Nephron progenitor cell (in vitro differentiated cells): ENCODE measurements around the gene PPIP5K1.
A peak's percentile ranks its signal among the peaks of the same experiment; 100 is the strongest.

Source experiments
- DNase-seq: peaks from one replicate; pipeline ENCODE4 v3.0.0; 2021
- H3K27ac Mint-ChIP-seq: 2 replicates; pipeline ENCODE4 v1.8.0; 2021; ENCODE audit warnings: mild to moderate bottlenecking, moderate library complexity, mixed read lengths
- H3K27me3 Mint-ChIP-seq: 2 replicates; pipeline ENCODE4 v1.8.0; 2021; ENCODE audit warnings: mild to moderate bottlenecking, low read depth, mixed read lengths; ENCODE audit not compliant: poor library complexity
- H3K36me3 Mint-ChIP-seq: 2 replicates; pipeline ENCODE4 v1.8.0; 2021; ENCODE audit warnings: low read depth, mixed read lengths
- H3K4me1 Mint-ChIP-seq: 2 replicates; pipeline ENCODE4 v1.8.0; 2021; ENCODE audit warnings: mixed read lengths
- H3K4me3 Mint-ChIP-seq: 2 replicates; pipeline ENCODE4 v1.8.0; 2021; ENCODE audit warnings: mild to moderate bottlenecking, moderate library complexity, mixed read lengths
- H3K9me3 Mint-ChIP-seq: 2 replicates; pipeline ENCODE4 v1.8.0; 2021; ENCODE audit warnings: mild to moderate bottlenecking, moderate library complexity, mixed read lengths
- CTCF ChIP-seq: fragments of 200-600 bp; sonication (generic); IDR thresholded peaks from 2 replicates; pipeline ENCODE4 v1.5.0; 2021; ENCODE audit warnings: antibody characterized with exemption

Gene PPIP5K1

GRCh38 chr15:43484455-43484854 lies 105.6 kb downstream of the PPIP5K1 start:
- no peak for DNase-seq
- TF ChIP-seq CTCF = no peak
- H3K36me3 Mint-ChIP-seq = peaks cover 85% of the 10 kb centered on the region
- no peaks in the 10 kb centered on the region for H3K27me3 Mint-ChIP-seq
- H3K4me3 Mint-ChIP-seq = no peak overlapping the region
- H3K9me3 Mint-ChIP-seq = no peaks in the 10 kb centered on the region
- no peaks in the 10 kb centered on the region for H3K4me1 Mint-ChIP-seq
- peak overlapping the region; percentile 52 for H3K27ac Mint-ChIP-seq
